Endothelial cell (in vitro differentiated cells): ENCODE data around the gene SLC38A10. TPM values are rescaled to one million over a fixed set of nuclear protein-coding genes. Genes with fewer than 3 reads are reported as not detected.

Experiments used
- DNase-seq: peaks from one replicate; pipeline ENCODE4 v3.0.0; 2021; ENCODE audit warnings: low spot score
- H3K27ac Mint-ChIP-seq: one replicate; pipeline ENCODE4 v1.8.0; 2021; ENCODE audit warnings: mixed read lengths, inconsistent platforms; ENCODE audit not compliant: unreplicated experiment
- H3K27me3 Mint-ChIP-seq: one replicate; pipeline ENCODE4 v1.8.0; 2021; ENCODE audit warnings: mild to moderate bottlenecking, moderate library complexity, mixed read lengths, inconsistent platforms; ENCODE audit not compliant: unreplicated experiment
- H3K36me3 Mint-ChIP-seq: one replicate; pipeline ENCODE4 v1.8.0; 2021; ENCODE audit warnings: mild to moderate bottlenecking, low read depth, mixed read lengths, inconsistent platforms; ENCODE audit not compliant: unreplicated experiment
- H3K4me1 Mint-ChIP-seq: one replicate; pipeline ENCODE4 v1.8.0; 2021; ENCODE audit warnings: mild to moderate bottlenecking, mixed read lengths, inconsistent platforms; ENCODE audit not compliant: unreplicated experiment
- H3K4me3 Mint-ChIP-seq: one replicate; pipeline ENCODE4 v1.8.0; 2021; ENCODE audit warnings: mild to moderate bottlenecking, mixed read lengths, inconsistent platforms; ENCODE audit not compliant: unreplicated experiment
- H3K9me3 Mint-ChIP-seq: one replicate; pipeline ENCODE4 v1.8.0; 2021; ENCODE audit warnings: mixed read lengths, inconsistent platforms; ENCODE audit not compliant: unreplicated experiment
- CTCF ChIP-seq: fragments of 200-600 bp; sonication (generic); IDR thresholded peaks from one replicate; pipeline ENCODE4 v1.5.0; 2021; ENCODE audit warnings: antibody characterized with exemption; ENCODE audit not compliant: unreplicated experiment
- total RNA-seq: library from RNA; stranded (reverse); fragmentation: NEBNext Ultra II Directional; extraction: Animal tissue kit (Norgen Biotek cat#: 25700); gene quantifications from one replicate; pipeline ENCODE4 v1.2.1, GENCODE V29; 2021; ENCODE audit not compliant: unreplicated experiment

The SLC38A10 gene
- total RNA-seq, 1 donor from 2014 or later = 57.2 TPM

GRCh38 chr17:81325714-81326358, 30.7 kb upstream of the SLC38A10 start:
- Mint-ChIP-seq H3K27ac (no peak overlapping the region), H3K36me3 (no peaks in the 10 kb centered on the region), H3K27me3 (peaks cover 4% of the 10 kb centered on the region), H3K4me3 (no peak overlapping the region), H3K4me1 (no peaks in the 10 kb centered on the region), H3K9me3 (no peaks in the 10 kb centered on the region)
- no peak for DNase-seq
- no peak for TF ChIP-seq CTCF

GRCh38 chr17:81324851-81325713, 30.0 kb upstream of the SLC38A10 start:
- no peak overlapping the region for H3K4me3 Mint-ChIP-seq
- peaks cover 5% of the 10 kb centered on the region for H3K27me3 Mint-ChIP-seq
- H3K27ac Mint-ChIP-seq = no peak overlapping the region
- DNase-seq = no peak
- no peak for TF ChIP-seq CTCF
- no peaks in the 10 kb centered on the region for H3K4me1 Mint-ChIP-seq
- H3K36me3 Mint-ChIP-seq = no peaks in the 10 kb centered on the region
- no peaks in the 10 kb centered on the region for H3K9me3 Mint-ChIP-seq

GRCh38 chr17:81324177-81324850, 29.2 kb upstream of the SLC38A10 start:
- no peak overlapping the region for H3K27ac Mint-ChIP-seq

GRCh38 chr17:81323411-81323868, 28.3 kb upstream of the SLC38A10 start:
- Mint-ChIP-seq H3K36me3 (no peaks in the 10 kb centered on the region), H3K27me3 (peaks cover 4% of the 10 kb centered on the region), H3K4me1 (no peaks in the 10 kb centered on the region), H3K27ac (no peak overlapping the region), H3K4me3 (no peak overlapping the region), H3K9me3 (no peaks in the 10 kb centered on the region)
- DNase-seq = no peak
- no peak for TF ChIP-seq CTCF

More at GRCh38 chr17:81324177-81324850, 29.2 kb upstream of the SLC38A10 start:
- Mint-ChIP-seq H3K4me1 (no peaks in the 10 kb centered on the region), H3K9me3 (no peaks in the 10 kb centered on the region), H3K36me3 (no peaks in the 10 kb centered on the region), H3K27me3 (peaks cover 5% of the 10 kb centered on the region), H3K4me3 (no peak overlapping the region)
- no peak for DNase-seq
- TF ChIP-seq CTCF = no peak

GRCh38 chr17:81323083-81323369, 27.9 kb upstream of the SLC38A10 start:
- TF ChIP-seq CTCF = no peak
- no peak overlapping the region for H3K27ac Mint-ChIP-seq
- peaks cover 4% of the 10 kb centered on the region for H3K27me3 Mint-ChIP-seq
- no peak for DNase-seq
- H3K36me3 Mint-ChIP-seq = no peaks in the 10 kb centered on the region
- no peak overlapping the region for H3K4me3 Mint-ChIP-seq
- H3K9me3 Mint-ChIP-seq = no peaks in the 10 kb centered on the region
- H3K4me1 Mint-ChIP-seq = no peaks in the 10 kb centered on the region
